Mucosa of descending colon (tissue), 3 donors: ENCODE data around the gene MAMLD1. TPM values are rescaled to one million over a fixed set of nuclear protein-coding genes. Genes with fewer than 3 reads are reported as not detected.

Experiments
- ATAC-seq: fragments of 200-7000 bp; cut with Tn5 transposase; one replicate; pipeline ENCODE4 v1.9.1; 2020; ENCODE audit warnings: mild to moderate bottlenecking, moderate library complexity
- DNase-seq, 3 donors: peaks; one replicate each; pipeline ENCODE4 v3.0.0-alpha.2; 2020
- H3K36me3 ChIP-seq: fragments of 200-600 bp; one replicate; pipeline ENCODE4 v1.8.0; 2021; ENCODE audit warnings: low read depth, mild to moderate bottlenecking
- H3K4me1 ChIP-seq: fragments of 200-600 bp; one replicate; pipeline ENCODE4 v1.8.0; 2021; ENCODE audit warnings: low read depth, mild to moderate bottlenecking
- H3K4me3 ChIP-seq: fragments of 200-600 bp; one replicate; pipeline ENCODE4 v1.8.0; 2021; ENCODE audit warnings: mild to moderate bottlenecking
- H3K9me3 ChIP-seq: fragments of 200-600 bp; one replicate; pipeline ENCODE4 v1.8.0; 2021; ENCODE audit warnings: mild to moderate bottlenecking
- intact Hi-C, 2 donors: fragments of 100-400 bp; cut with DNase I in 1 of 2; cut with micrococcal nuclease in 1 of 2; formaldehyde crosslinking; loops; one replicate each; pipeline versions ENCODE4 v1.11.0 to v1.11.1; 2022; cut with DNase I, micrococcal nuclease
- total RNA-seq, 3 donors: library from RNA; stranded (reverse); fragmentation: NEBNext Ultra II Directional in 2 of 3; extraction: Animal tissue kit (Norgen Biotek cat#: 25700) in 2 of 3; gene quantifications; one replicate each; pipeline versions ENCODE4 v1.2.1 to v1.2.4, GENCODE V29; 2021 to 2023
- TF ChIP-seq, protein P1 (sequence below): fragments of 200-600 bp; IDR thresholded peaks from one replicate; pipeline ENCODE4 v1.8.0; 2022; ENCODE audit warnings: antibody characterized with exemption, mild to moderate bottlenecking
- donor health status: DM: no; HTN: no; CAD: no; lungs with moderate emphysema.
- donor health status: DM: no; HTN: no; CAD: no.
- donor health status: DM: no; HTN: yes; CAD: no.

Gene MAMLD1
- total RNA-seq, 3 donors from 2014 or later, result 0.69 to 4.5 (median 1.0) TPM

DNA sequence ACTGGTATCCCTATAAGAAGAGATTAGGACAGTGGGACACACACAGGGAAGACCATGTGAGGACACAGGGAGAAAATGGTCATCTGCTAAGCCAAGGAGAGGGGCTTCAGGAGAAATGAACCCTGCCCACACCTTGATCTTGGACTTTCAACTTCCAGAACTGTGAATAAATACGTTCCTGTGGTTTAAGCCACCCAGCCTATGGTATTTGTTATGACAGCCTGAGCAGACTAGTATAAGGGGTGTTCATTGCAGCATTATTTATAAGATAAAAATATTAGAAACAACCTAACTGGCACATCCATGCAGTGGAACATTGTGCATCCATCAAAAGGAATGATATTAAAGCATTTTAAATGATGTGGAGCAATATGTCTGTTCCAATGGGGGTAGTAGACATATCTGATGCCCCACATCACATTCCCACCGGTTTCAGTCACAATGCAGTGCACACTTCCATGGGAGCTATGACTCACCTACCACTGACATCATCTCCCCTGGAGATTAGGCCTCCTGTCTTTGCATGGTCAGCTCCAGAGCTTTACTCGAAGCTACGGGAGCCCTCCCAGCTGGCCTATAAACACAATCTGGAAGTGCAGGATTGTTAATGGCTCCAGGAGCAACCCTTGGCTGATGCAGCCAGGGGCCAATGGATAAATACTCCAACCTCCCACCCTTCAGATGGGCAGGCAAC lies 38.9 kb upstream of the MAMLD1 start:
- DNase-seq (no peak), ATAC-seq (no peak)
- no peaks in the 10 kb centered on the region for H3K36me3 ChIP-seq
- TF ChIP-seq, protein P1, sequence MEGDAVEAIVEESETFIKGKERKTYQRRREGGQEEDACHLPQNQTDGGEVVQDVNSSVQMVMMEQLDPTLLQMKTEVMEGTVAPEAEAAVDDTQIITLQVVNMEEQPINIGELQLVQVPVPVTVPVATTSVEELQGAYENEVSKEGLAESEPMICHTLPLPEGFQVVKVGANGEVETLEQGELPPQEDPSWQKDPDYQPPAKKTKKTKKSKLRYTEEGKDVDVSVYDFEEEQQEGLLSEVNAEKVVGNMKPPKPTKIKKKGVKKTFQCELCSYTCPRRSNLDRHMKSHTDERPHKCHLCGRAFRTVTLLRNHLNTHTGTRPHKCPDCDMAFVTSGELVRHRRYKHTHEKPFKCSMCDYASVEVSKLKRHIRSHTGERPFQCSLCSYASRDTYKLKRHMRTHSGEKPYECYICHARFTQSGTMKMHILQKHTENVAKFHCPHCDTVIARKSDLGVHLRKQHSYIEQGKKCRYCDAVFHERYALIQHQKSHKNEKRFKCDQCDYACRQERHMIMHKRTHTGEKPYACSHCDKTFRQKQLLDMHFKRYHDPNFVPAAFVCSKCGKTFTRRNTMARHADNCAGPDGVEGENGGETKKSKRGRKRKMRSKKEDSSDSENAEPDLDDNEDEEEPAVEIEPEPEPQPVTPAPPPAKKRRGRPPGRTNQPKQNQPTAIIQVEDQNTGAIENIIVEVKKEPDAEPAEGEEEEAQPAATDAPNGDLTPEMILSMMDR, result no peak
- intact Hi-C loops, result no loop called here
- H3K4me1 ChIP-seq, result no peaks in the 10 kb centered on the region
- no peaks in the 10 kb centered on the region for H3K9me3 ChIP-seq
- no peak overlapping the region for H3K4me3 ChIP-seq

DNA sequence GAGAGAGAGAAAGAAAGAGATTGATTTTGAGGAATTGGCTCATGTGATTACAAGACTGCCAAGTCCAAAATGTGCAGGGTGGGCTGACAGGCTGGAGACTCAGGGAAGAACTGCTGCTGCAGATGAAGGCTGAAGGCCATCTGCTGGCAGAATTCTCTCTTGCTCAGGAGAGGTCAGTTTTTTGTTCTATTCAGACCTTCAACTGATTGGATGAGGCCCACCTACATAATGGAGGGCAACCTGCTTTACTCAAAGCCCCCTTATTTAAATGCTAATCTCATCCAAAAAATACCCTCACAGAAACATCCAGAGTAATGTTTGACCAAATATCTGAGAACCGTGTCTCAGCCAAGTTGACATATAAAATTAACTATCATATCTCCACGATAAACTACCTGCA lies 38.2 kb upstream of the MAMLD1 start:
- no peak for ATAC-seq
- intact Hi-C loops, result no loop called here

DNA sequence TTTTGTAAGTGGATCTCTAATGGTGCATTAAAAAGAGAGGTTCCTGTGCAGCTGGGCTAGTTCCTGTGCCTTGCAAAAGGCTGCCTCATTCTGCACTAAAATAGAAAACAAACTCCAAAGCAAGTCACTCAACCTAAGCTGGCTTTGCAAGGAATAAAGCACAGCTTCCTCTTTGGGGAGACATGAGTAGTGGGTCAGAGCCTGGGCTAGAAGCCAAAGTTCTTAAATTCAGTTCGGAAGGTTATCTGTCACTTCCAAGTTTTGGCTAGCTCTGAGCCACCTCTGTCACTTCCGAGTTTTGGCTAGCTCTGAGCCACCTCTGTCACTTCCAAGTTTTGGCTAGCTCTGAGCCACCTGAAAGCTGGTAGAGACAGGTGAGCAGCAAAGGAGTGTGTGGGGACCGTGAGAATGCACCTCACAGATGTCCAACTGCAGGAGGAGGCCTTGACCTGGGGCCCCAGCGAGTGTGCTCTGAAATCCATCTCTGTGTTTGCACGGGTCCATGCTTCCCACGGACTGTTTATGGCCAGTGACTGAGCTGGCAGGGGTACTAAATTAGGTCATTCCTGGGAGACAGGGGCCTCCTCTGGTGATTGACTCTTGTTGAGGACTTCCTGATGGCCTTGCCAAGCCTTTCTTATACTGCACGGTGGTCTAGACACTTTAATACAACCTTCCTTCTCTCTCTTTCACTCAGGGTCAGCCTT lies 36.4 kb upstream of the MAMLD1 start:
- Histone ChIP-seq H3K9me3 (no peaks in the 10 kb centered on the region), H3K4me3 (no peak overlapping the region), H3K4me1 (no peaks in the 10 kb centered on the region), H3K36me3 (no peaks in the 10 kb centered on the region)
- TF ChIP-seq, protein P1, result no peak
- DNase-seq (no peak), ATAC-seq (no peak)
- intact Hi-C loops, result no loop called here

More for the DNA sequence above, 38.2 kb upstream of the MAMLD1 start:
- Histone ChIP-seq H3K9me3 (no peaks in the 10 kb centered on the region), H3K36me3 (no peaks in the 10 kb centered on the region), H3K4me3 (no peak overlapping the region), H3K4me1 (no peaks in the 10 kb centered on the region)
- TF ChIP-seq, protein P1, result no peak
- no peak for DNase-seq

DNA sequence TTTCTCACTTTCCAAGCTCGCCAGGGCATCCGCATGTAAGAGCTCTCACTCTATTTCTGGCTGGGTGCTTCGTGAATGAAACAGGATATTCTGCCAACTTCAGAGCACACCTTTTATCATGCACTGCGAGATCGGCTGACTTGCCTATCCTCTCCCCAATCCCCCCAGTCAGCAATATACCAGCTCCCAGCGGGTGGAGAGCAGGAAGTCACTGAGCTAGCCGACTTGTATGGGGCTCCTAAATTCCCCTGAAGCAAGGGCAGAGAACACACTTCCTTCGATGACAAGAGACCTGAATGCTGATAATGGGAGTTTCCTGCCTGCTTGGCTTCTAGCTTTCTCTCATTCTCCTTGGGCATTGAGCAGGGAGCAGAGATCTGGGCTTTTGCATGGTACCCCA lies 33.8 kb upstream of the MAMLD1 start:
- intact Hi-C loops, result no loop called here
- Histone ChIP-seq H3K4me1 (no peaks in the 10 kb centered on the region), H3K9me3 (no peaks in the 10 kb centered on the region), H3K4me3 (no peak overlapping the region), H3K36me3 (no peaks in the 10 kb centered on the region)
- DNase-seq (no peak), ATAC-seq (no peak)
- TF ChIP-seq, protein P1, result no peak

DNA sequence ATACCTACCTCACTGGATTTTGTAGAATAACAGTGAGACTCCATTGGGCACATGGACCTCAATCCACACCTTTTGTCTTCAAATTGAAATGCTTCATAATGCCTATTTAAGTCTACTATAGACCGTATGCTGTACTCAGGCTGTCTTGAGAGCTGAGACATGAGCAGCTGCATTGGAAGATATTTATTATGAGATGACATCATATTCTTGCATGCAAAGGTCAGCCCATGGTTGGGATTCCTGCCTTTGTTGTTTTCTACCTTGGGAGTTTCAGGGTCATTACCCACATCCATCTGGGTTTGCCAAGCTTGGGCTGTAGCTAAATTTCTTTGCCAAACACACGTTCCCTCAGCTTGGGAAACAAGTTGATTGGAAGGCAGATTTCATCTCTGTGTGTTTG lies 33.2 kb upstream of the MAMLD1 start:
- Histone ChIP-seq H3K9me3 (no peaks in the 10 kb centered on the region), H3K4me3 (no peak overlapping the region), H3K4me1 (no peaks in the 10 kb centered on the region), H3K36me3 (no peaks in the 10 kb centered on the region)
- no peak for DNase-seq
- no peak for ATAC-seq
- intact Hi-C loops, result no loop called here
- TF ChIP-seq, protein P1, result no peak
